22Rv1 (cell line): ENCODE results near the gene SYCP1.
"Not testable (repeated sequence)": the region's sequence is repeated elsewhere in the genome, so short reads cannot be mapped to it uniquely, and the experiment has no call there.

Experiments
- H3K27ac ChIP-seq: fragments of 450-650 bp; 2 replicates; pipeline ENCODE4 v1.5.1; 2017
- ZFX ChIP-seq: fragments of 450-650 bp; IDR thresholded peaks from 2 replicates; pipeline ENCODE4 v1.6.1; 2017; ENCODE audit warnings: antibody characterized with exemption, borderline replicate concordance
- TF ChIP-seq, protein P1 (sequence below): fragments of 450-650 bp; IDR thresholded peaks from 2 replicates; pipeline ENCODE4 v1.5.1; 2017; ENCODE audit warnings: mild to moderate bottlenecking

SYCP1 gene

DNA sequence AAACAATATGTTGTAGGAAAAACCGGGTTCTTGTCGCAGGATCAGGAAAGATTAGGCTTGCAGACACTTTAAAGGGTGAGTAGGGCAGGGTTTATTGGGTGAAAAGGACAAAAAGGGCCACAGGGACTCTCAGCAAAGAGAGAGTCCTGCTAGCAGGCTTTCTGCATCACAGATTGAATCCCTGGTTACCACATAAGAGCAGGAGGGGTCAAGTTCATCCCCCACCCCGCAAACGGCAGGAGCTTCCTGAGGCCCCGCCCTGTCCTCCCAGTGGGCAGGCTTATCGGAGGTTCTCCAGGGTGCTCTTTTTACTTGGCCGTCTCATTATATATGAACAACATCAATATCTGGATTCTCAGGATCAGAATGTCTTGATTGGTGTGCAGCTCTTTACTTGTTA is 47.7 kb downstream of the SYCP1 start:
- TF ChIP-seq ZFX: no peak
- TF ChIP-seq, protein P1, sequence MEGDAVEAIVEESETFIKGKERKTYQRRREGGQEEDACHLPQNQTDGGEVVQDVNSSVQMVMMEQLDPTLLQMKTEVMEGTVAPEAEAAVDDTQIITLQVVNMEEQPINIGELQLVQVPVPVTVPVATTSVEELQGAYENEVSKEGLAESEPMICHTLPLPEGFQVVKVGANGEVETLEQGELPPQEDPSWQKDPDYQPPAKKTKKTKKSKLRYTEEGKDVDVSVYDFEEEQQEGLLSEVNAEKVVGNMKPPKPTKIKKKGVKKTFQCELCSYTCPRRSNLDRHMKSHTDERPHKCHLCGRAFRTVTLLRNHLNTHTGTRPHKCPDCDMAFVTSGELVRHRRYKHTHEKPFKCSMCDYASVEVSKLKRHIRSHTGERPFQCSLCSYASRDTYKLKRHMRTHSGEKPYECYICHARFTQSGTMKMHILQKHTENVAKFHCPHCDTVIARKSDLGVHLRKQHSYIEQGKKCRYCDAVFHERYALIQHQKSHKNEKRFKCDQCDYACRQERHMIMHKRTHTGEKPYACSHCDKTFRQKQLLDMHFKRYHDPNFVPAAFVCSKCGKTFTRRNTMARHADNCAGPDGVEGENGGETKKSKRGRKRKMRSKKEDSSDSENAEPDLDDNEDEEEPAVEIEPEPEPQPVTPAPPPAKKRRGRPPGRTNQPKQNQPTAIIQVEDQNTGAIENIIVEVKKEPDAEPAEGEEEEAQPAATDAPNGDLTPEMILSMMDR: no peak
- H3K27ac ChIP-seq: no peak overlapping the region

DNA sequence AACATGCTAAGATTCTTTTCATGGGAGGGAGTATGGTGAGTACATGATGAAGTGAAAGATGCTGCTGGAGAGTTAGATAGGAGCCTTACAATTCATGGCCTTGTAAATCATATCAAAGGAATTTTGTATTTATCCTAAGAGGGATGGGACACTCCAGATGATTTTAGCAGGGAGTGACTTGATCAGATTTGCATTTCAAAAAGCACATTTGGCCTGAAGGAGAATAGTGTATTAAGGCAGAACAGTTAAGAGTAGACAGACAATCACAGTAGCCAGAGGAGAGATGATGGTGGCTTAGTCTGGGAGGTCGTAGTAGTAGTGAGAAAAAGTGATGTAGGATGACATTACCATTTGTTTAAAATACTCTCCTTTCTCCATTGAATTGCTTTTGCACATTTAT is 48.8 kb downstream of the SYCP1 start:
- TF ChIP-seq, protein P1: no peak
- TF ChIP-seq ZFX: no peak
- H3K27ac ChIP-seq: no peak overlapping the region

DNA sequence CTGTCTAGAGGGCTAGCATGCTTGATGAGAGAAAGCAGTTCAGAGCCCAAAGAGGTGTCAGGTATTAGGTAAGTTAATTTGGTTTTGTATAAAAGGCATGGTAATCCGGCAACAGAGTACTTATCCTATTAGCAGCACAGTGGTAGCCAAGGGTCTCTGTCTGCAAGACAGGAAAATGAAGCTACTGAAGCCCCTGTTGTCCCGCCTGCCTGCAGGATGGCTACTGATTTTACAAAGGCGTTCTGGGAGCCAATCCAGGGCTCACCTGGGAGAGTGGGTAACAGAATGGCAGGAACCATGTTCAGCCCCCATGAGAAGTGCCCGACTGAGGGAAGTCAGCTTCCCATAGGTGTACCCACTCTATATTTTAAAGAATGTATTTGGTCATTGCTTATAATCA is 61.1 kb downstream of the SYCP1 start:
- not testable (repeated sequence) for H3K27ac ChIP-seq

DNA sequence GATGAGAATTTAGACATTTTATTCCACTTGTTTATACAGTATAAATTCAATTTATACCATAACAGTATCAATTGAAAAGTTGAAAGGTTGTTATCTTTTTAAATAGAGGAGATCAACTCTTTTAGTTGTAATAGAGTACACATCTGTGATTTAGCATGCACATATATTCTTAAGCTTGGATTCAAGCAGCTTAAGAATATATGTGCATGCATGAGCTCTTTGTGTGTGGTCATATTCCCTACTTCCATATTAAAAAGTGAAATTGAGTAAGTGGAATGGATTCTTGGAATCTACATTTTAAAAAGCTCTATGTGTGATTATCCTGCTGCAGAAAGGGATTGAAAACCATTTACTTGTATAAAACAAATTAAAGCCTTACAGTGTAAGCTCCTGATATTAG is 71.9 kb downstream of the SYCP1 start:
- TF ChIP-seq ZFX: no peak
- no peak overlapping the region for H3K27ac ChIP-seq

DNA sequence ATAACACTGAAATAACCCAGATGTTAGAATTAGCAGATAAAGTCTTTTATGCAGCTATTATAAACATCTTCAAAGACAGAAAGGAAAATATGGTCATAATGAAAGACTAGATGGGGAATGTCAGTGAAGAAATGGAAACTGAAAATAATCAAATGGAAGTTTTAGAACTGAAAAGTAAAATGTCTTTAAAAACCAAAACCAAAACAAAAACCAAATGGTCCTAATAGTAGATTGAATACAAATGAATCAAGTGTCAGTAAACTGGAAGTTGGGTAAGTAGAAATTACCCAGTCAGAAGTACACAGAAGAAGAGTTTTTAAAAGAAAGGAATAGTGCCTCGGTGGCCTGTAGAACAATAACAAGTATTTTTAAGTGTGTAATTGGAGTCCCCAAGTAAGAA is 72.7 kb downstream of the SYCP1 start:
- no peak for TF ChIP-seq ZFX
- TF ChIP-seq, protein P1: no peak
- no peak overlapping the region for H3K27ac ChIP-seq

DNA sequence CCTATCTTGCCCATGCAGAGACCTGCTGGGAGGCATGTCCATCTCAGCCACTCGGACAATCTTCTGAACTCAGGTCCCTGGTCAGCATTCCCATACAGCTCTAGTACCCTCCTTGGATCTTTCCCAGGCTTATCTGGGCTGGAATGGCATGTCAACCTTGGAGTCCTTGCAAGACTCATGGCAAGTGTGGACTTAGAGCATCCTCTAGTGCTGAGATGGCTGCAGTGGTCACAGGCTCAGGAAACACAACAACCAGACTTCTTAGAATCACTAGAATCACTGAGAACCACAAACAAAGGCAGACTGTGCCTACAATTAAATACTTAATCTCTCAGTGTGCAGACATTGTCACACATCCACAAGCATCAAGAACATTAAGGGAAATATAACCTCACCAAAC is 101.9 kb downstream of the SYCP1 start:
- H3K27ac ChIP-seq: no peak overlapping the region
- no peak for TF ChIP-seq ZFX
- TF ChIP-seq, protein P1: peak; percentile 21

DNA sequence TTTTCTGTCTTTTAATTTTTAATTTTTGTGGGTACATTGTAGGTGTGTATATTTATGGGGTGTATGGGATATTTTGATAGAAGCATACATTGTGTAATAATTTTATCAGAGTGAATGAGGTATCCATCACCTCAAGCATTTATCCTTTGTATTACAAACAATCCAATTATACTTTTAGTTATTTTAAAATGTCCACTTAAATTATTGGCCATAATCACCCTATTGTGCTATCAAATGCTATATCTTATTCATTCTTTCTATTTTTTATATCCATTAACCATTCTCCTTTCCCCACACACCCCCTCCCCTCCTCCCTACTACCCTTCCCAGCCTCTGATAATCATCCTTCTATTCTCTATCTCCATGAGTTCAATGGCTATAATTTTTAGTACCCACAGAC is 104.8 kb downstream of the SYCP1 start:
- no peak overlapping the region for H3K27ac ChIP-seq
- TF ChIP-seq, protein P1: no peak

DNA sequence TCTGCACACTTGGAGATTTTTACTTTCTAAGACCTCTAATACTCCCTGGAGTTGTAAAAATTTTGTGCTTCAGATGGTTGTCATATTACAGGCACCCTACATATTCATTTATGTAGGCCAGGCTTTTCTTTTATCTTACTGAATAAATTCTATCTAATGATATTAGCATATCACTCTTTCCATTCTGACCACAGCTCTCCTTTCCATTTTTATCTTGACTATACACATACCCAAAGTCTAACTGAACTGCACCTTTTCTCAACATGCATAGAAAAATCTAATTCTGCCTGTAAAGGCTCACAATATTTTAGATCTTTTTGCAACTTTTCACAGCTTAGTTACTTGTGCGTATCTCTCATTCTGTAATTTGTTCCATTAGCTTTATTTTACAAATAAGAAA is 122.2 kb downstream of the SYCP1 start:
- TF ChIP-seq, protein P1: no peak
- no peak for TF ChIP-seq ZFX
- no peak overlapping the region for H3K27ac ChIP-seq
